Gastrocnemius medialis (tissue), 4 donors: ENCODE data around the gene NT5DC2.

Experiments
- CTCF ChIP-seq, 5 experiments: fragments of 450-650 bp in 3 of 5; fragments of 200-600 bp in 2 of 5; sonication (generic) in 2 of 5; IDR thresholded peaks in 4 of 5; conservative IDR thresholded peaks in 1 of 5; 1 replicate in 4 of 5; 2 replicates in 1 of 5; pipeline ENCODE4 v1.5.1; 2016 to 2019; ENCODE audit warnings: antibody characterized with exemption in 5 of 5, mild to moderate bottlenecking in 3 of 5, moderate library complexity in 3 of 5
- POLR2A ChIP-seq, 2 donors: fragments of 450-650 bp; IDR thresholded peaks; one replicate each; pipeline ENCODE4 v1.6.1; 2017; ENCODE audit warnings: antibody characterized with exemption in 2 of 2, mild to moderate bottlenecking in 2 of 2, moderate library complexity in 2 of 2

DNA sequence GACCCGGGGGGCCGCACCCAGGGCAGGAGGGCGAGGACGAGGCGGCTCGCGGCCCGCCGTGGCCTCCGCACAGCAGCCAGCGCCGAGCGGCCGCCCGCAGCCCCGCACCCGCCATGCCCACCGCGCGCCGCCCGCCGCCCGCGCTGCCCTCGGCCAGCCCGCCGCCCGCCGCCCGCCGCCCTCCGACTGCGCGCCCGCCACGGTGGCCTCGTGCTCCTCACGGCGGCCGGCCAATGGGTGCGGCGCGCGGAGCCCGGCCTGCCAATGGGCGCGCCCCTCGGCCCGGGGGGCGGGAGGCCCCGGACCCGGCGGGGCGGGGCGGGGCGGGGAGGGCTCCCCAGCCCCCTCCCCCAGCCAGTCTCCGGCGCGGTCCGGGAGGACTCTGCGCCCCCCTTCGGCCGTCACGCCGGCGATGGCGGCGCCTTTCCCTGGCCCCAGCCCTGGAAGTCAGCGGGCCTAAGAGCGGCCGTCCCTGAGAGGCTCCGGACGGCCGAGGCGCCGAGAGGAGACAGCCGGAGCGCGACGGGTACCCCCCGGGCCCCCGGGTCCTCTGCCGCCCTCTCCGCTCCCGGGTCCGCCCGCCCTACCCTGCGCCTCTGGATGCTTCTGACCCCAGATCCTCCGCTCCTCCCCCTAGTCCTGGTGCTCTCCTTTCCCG is at the start of gene NT5DC2:
- no peak for TF ChIP-seq CTCF (IDR thresholded peaks at IDR 0.05 in 4 of 5, conservative IDR thresholded peaks at IDR 0.05 in 1 of 5)
- peak; percentile 14 to 34 for TF ChIP-seq POLR2A (IDR thresholded peaks at IDR 0.05)
